HG03066 (cell line): ENCODE data around the gene LVRN.
A peak's percentile ranks its signal among the peaks of the same experiment; 100 is the strongest.

Experiments
- ATAC-seq: cut with Tn5 transposase; IDR thresholded peaks from one replicate; pipeline ENCODE4 v1.9.1; 2021; ENCODE audit warnings: low read depth; ENCODE audit not compliant: unreplicated experiment

Gene LVRN

DNA sequence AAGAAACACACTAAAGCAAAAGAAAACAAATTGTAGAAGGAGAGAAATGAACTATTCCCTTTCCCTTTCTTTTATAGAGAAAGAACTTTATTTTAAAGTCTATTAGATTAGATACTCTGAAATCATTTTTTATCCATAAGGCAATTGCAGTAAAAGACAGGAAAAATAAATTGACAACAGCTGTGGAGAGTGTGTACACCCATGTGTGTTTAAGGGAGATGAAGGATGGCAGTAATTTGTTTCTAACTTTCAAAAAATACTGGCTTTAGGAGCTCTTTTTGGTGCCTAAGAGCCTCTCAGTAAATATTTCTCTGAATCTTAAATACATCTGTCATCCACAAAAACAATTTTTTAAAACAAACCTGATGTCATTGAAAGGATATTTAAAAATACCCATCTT, 51.7 kb downstream of the LVRN start:
- no peak for ATAC-seq

- no peak for ATAC-seq
These were observed 61.3 kb downstream of the LVRN start for GRCh38 chr5:116023619-116024018.

GRCh38 chr5:116025866-116026265, 63.6 kb downstream of the LVRN start:
- no peak for ATAC-seq

- ATAC-seq, result peak; percentile 64
These were observed 69.8 kb downstream of the LVRN start, which contains the start of gene ARL14EPL for GRCh38 chr5:116032094-116032517. Gene ARL14EPL (plus strand): TSS chr5:116032472. CDS start chr5:116051466, 18,994 bp downstream.

DNA sequence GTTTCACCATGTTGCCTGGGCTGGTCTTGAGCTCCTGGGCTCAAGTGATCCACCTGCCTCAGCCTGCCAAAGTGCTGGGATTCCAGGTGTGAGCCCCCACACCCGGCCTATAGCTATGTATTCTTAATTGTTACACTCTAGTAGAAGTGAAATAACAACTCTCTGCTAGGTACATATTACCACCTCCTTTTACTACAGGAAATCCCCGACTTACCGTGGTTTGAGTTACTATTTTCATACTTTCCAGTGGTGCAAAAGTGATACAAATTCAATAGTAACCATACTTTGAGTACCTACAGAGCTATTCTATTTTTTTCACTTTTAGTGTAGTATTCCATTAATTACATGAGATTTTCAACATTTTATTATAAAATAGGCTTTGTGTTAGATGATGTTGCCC, 70.7 kb downstream of the LVRN start:
- ATAC-seq, result no peak

DNA sequence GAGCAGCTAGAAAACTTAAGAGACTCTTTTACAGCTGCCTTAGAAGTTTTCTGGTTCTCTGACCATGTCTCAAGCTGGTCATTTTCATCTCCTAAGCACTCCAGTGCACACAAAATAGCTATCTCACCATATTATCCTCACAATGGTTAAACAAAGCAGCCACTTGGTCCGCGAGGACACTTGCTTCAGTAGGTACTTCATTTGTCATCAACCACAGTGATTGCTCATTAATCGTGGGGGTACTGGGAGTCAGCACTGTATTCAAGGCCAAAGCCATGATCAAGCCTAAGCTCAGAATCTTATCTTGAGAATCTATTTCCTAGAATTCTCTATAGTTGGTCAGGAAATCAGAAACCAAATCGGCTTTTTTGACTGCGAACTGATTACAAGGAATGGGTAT, 72.8 kb downstream of the LVRN start:
- no peak for ATAC-seq

DNA sequence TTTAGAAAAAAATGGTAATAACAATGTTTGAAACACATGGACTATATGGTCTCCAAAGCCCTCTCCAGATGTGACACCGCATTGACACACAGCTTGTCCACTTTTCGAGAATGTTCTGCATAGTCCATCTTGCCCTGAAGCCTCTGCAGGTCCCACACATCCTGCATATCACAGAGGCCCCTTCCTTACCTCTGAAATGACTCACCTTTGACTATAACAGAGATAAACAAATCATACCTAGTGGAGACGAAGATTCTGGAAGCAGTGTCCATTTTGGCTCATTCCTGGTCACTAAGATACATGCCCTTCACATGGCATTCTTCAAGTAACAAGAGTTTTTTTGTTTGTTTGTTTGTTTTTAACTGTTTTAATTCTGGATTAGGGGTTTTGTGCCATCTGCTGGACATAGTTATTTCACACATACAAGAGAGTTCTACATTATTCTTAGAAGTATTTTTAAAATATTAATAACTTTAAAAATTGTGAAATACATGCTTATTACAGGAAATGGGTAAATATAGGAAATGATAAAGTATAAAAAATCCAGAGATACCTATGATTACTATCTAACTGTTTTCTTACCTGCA, 75.1 kb downstream of the LVRN start:
- ATAC-seq, result no peak

DNA sequence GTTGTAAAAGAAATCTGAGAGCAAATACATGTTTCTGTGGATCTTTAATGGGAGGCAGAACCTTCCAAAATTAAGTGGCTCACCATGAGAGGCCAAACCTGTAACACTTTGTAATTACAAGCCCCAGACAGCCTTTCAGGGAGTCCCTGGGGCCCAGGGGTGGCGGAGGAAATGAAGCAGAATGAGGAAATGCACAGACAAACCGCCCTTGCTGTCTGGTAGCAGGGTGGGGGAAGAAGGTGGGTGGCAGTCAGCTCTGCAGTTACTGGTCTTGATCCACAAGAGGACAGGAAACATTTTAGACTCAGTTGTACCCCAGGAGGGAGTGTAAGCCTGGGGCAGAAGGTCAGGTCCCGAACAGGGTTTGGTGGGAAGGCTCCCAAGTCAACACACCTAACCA, 76.5 kb downstream of the LVRN start:
- ATAC-seq, result peak; percentile 71

DNA sequence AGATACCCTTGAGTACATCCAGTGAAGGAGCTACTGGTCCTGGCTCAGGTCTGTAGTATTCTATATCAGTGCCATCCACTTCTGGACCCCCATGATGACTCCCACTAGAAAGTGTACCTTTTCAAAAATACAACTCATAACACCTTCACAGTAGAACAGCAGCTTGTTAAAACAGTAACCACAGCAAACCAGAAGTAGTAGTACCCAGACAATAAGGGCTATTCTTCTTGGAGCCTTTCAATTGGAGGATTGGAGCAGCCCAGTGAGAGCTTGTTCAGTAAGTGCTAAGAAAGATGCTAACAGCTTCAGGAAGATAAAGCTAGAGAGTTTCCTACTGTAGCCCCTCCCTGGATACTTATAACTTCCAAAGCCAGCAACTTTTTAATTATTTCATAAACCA, 80.1 kb downstream of the LVRN start:
- ATAC-seq, result peak; percentile 51

- ATAC-seq, result no peak
These were observed 81.8 kb downstream of the LVRN start for GRCh38 chr5:116044073-116044472.

DNA sequence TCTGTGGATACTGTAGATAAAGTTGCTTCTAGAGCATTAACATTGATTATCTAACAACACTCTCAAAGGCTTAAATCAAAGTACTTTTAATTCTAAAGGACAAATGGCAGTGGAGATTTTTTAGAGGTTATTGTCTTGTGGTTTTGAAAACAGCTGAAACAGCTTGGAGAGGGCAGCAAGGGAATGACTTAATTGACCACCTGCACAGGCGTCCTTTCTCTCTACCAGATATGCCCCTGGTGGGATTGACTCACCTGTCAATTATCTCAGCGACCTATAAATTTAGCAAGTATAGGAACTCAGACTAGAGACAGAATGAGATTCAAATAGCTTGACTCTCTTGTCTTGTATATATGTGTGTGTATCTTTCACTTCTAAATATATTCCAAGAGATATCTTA, 83.5 kb downstream of the LVRN start:
- ATAC-seq, result no peak

- no peak for ATAC-seq
These were observed 84.0 kb downstream of the LVRN start for GRCh38 chr5:116046261-116046660.

GRCh38 chr5:116046823-116047222, 84.5 kb downstream of the LVRN start:
- no peak for ATAC-seq

GRCh38 chr5:116058346-116058936, 96.2 kb downstream of the LVRN start:
- no peak for ATAC-seq

- ATAC-seq, result no peak
These were observed 100.1 kb downstream of the LVRN start for GRCh38 chr5:116062352-116062751.

GRCh38 chr5:116063950-116064349, 101.7 kb downstream of the LVRN start:
- no peak for ATAC-seq

GRCh38 chr5:116068028-116068632, 105.9 kb downstream of the LVRN start:
- ATAC-seq, result peak; percentile 59

DNA sequence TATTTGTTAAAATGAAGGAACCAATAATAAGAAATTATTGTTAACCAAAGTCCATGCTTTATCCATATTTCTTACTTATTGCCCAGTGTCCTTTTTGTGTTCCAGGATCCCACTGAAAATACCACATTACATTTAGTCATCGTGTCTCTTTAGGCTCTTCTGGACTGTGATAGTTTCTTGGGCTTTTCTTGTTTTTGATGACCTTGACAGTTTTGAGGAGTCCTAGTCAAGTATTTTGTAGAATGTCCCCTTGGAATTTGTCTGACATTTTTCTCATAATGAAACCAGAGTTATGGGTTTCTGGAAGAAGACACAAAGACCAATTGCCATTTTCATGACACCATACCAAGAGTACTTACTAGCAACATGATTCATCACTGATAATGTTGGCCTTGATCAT, 108.9 kb downstream of the LVRN start:
- ATAC-seq, result no peak

- no peak for ATAC-seq
These were observed 113.0 kb downstream of the LVRN start for GRCh38 chr5:116075191-116075831.

DNA sequence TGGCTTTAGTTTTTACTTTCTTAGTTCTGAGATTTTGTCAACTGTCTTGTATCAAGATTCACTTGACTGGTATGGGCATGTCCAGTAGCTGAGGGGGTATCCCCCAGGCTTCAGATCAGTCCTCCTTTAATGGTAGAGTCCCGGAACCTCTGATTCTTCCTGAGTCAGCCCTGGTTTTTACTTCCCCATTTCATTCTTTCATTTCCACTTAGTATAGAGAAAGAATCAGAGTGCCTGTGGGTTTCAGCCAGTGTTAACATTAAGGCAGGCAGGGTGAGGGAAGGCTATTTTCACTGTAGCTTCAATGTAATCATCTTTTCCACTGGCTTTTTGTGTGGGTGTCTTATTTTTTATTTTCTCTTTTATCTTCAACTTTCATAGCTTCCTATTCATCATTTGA, 114.2 kb downstream of the LVRN start:
- peak; percentile 98 for ATAC-seq
